Stimulated activated CD4-positive, alpha-beta T cell treated with anti-CD3 and anti-CD28 coated beads, Interleukin-12 subunit alpha, Interleukin-12 subunit beta, amount 100 ng/mL, for 24 hours (primary cell): ENCODE results near the gene FJX1.

Source experiments
- DNase-seq, 2 experiments: peaks; one replicate each; pipeline ENCODE4 v3.0.0-alpha.2; 2020; ENCODE audit warnings: low read depth in 2 of 2

The FJX1 gene

GRCh38 chr11:35606206-35606605 is 12.1 kb upstream of the FJX1 start:
- DNase-seq, result no peak

- no peak for DNase-seq
Measured at GRCh38 chr11:35608502-35608901, 9.8 kb upstream of the FJX1 start.

- no peak for DNase-seq
Measured at GRCh38 chr11:35609656-35610055, 8.6 kb upstream of the FJX1 start.

- DNase-seq, result no peak
Measured at GRCh38 chr11:35610631-35611030, 7.6 kb upstream of the FJX1 start.

- no peak for DNase-seq
Measured at GRCh38 chr11:35611741-35612140, 6.5 kb upstream of the FJX1 start.

GRCh38 chr11:35614939-35615569 is 3.2 kb upstream of the FJX1 start:
- no peak for DNase-seq

- no peak for DNase-seq
Measured at GRCh38 chr11:35615921-35616900, 2.0 kb upstream of the FJX1 start.

- no peak for DNase-seq
Measured at GRCh38 chr11:35617316-35617686, 959 bp upstream of the FJX1 start.

- peak in 1 of 2 experiments; percentile 20 for DNase-seq
Measured at GRCh38 chr11:35618497-35619115, 346 bp downstream of the FJX1 start.

- peak in 1 of 2 experiments; percentile 21 for DNase-seq
Measured at GRCh38 chr11:35619116-35619854, 1.0 kb downstream of the FJX1 start.

GRCh38 chr11:35619855-35620640 is 1.8 kb downstream of the FJX1 start:
- DNase-seq, result no peak

- no peak for DNase-seq
Measured at GRCh38 chr11:35620795-35621194, 2.5 kb downstream of the FJX1 start.

- DNase-seq, result no peak
Measured at GRCh38 chr11:35621620-35622019, 3.4 kb downstream of the FJX1 start.

GRCh38 chr11:35622070-35622469 is 3.8 kb downstream of the FJX1 start:
- no peak for DNase-seq

GRCh38 chr11:35623621-35624168 is 5.4 kb downstream of the FJX1 start:
- no peak for DNase-seq

GRCh38 chr11:35624316-35624715 is 6.1 kb downstream of the FJX1 start:
- no peak for DNase-seq

- no peak for DNase-seq
Measured at GRCh38 chr11:35624781-35625180, 6.5 kb downstream of the FJX1 start.

- no peak for DNase-seq
Measured at GRCh38 chr11:35626501-35626900, 8.2 kb downstream of the FJX1 start.

- DNase-seq, result no peak
Measured at GRCh38 chr11:35629511-35629910, 11.3 kb downstream of the FJX1 start.

- no peak for DNase-seq
Measured at GRCh38 chr11:35629914-35630313, 11.7 kb downstream of the FJX1 start.

- no peak for DNase-seq
Measured at GRCh38 chr11:35631891-35632290, 13.6 kb downstream of the FJX1 start.
